ENCODE measurements around the gene CD300LF.

DNA sequence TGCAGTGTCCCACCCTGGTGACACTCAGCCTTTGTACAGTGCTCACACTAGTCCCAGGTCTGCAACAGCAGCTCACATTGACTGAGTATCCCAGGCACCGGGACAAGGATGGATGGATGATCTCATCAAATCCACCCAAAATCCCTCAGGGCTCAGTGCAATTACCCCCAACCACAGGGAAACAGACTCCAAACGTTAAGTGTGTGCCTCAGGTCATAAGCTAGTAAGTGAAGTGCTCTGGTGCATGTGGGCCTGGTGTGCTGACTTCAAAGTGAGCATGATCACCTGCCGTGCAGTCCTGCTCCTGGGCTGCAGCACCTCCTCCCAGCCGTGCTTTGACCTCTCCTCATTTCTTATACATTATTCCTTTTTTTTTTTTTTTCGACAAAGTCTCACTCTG lies 58.0 kb downstream of the CD300LF start:
- TF ChIP-seq CTCF (conservative IDR thresholded peaks at IDR 0.05; ENCODE audit: low read depth in 2 of 2), result no peak
- TF ChIP-seq EZH2phosphoT487 (IDR thresholded peaks at IDR 0.05; ENCODE audit: unreplicated experiment), result no peak
- TF ChIP-seq EZH2 (IDR thresholded peaks at IDR 0.05; ENCODE audit: low read depth, unreplicated experiment), result no peak
- TF ChIP-seq POLR2AphosphoS5 (IDR thresholded peaks at IDR 0.05; ENCODE audit: low read depth), result no peak
- TF ChIP-seq REST (IDR thresholded peaks at IDR 0.05; ENCODE audit: unreplicated experiment), result no peak
- TF ChIP-seq ZNF331 (CRISPR knock-in tag; IDR thresholded peaks at IDR 0.05; ENCODE audit: low read depth), result no peak
- no peak for TF ChIP-seq JUNB (IDR thresholded peaks at IDR 0.05; ENCODE audit: unreplicated experiment)
- no peak for TF ChIP-seq ZNF114 (CRISPR knock-in tag; IDR thresholded peaks at IDR 0.05)

Measured in GM23338 (cell line).